ENCODE results near the gene CIB2.

DNA sequence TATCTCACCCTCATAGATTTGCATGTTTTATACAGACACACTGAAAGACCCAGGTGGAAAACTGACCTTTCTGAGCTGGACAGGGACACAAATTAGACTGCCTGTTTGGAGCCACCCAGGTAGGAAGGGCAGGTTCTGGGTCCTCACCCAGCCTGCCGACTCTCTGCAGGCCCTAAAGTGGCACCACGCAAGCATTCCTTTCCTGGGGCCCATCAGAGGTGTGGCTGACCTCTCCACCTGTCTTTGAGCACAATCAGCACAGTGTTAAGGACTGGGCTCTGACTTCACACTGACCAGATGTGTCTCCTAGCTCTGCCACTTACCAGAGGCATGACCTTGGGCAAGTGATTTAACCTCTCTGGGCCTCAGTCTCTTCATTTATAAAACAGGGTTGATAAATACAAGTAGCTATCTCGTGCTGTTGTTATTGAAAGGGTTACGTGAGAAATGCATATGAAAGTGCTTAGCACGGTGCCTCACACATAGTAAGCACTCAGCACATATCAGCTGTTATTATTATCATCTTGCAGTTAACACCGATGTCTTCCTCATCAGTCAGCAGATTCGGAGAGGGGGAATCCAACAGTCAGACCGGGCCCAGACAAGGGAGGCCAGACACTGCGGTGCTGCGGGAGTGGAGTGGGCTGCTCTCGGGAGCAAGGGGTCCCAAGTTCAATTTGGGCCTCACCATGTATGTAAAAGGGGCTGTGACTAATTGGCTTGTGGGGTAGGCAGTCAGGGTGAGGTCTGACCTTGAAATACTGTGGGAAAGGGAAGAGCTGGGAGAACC lies 51.8 kb downstream of the CIB2 start:
- TF ChIP-seq POLR2A (IDR thresholded peaks at IDR 0.05): no peak
- TF ChIP-seq, protein P1, sequence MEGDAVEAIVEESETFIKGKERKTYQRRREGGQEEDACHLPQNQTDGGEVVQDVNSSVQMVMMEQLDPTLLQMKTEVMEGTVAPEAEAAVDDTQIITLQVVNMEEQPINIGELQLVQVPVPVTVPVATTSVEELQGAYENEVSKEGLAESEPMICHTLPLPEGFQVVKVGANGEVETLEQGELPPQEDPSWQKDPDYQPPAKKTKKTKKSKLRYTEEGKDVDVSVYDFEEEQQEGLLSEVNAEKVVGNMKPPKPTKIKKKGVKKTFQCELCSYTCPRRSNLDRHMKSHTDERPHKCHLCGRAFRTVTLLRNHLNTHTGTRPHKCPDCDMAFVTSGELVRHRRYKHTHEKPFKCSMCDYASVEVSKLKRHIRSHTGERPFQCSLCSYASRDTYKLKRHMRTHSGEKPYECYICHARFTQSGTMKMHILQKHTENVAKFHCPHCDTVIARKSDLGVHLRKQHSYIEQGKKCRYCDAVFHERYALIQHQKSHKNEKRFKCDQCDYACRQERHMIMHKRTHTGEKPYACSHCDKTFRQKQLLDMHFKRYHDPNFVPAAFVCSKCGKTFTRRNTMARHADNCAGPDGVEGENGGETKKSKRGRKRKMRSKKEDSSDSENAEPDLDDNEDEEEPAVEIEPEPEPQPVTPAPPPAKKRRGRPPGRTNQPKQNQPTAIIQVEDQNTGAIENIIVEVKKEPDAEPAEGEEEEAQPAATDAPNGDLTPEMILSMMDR (IDR thresholded peaks at IDR 0.05): no peak
